Stimulated activated CD4-positive, alpha-beta T cell treated with anti-CD3 and anti-CD28 coated beads, Interleukin-4, amount 100 ng/mL, for 1 hour (primary cell): ENCODE results near the gene MEOX2.

Experiments used
- DNase-seq: peaks from one replicate; pipeline ENCODE4 v3.0.0-alpha.2; 2020

MEOX2 gene

GRCh38 chr7:15686295-15686956, at the start of gene MEOX2:
Gene MEOX2 (minus strand): TSS chr7:15686683. CDS start chr7:15686402, 281 bp downstream.
- DNase-seq = no peak

- no peak for DNase-seq
Observed at GRCh38 chr7:15729746-15730145, 43.3 kb upstream of the MEOX2 start.

GRCh38 chr7:15725051-15725450, 38.6 kb upstream of the MEOX2 start:
- no peak for DNase-seq

- no peak for DNase-seq
Observed at GRCh38 chr7:15723841-15724240, 37.4 kb upstream of the MEOX2 start.

GRCh38 chr7:15720849-15721471, 34.5 kb upstream of the MEOX2 start:
- no peak for DNase-seq

DNA sequence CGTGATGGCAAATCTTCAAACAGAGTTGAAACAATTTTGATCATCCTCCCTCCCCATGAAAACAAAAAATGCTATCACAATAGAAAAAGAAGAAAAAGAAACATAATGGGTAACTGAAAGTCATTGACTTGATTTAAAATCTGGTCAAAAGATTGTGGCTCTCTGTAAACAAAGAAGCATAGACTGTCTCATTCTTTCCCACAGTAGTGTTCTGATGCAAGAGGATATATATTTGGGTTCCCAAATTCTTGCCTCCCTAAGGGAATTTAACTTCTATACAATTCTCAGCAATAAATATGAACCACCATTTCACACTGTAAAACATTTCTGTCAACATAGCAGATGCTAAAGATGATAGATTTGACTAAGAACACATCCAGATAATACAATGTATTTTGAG, 32.8 kb upstream of the MEOX2 start:
- DNase-seq = no peak

DNA sequence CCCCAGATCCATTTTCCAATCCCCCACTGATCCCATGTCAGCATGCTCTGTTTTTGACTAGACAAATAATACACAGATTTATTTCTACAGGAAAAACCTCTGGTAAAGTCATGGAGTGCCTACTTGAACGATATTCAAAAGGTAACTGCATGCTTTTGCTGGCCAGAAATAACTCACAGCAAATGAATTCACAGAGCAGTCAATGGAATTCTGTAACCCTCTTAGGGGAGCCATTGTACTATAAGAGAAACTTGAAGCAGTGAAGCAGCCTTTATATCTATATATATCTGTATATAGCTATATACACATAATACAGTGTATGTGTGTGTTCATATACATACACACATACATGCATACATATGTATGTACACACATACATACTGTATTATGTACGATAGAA, 29.0 kb upstream of the MEOX2 start:
- DNase-seq = no peak

DNA sequence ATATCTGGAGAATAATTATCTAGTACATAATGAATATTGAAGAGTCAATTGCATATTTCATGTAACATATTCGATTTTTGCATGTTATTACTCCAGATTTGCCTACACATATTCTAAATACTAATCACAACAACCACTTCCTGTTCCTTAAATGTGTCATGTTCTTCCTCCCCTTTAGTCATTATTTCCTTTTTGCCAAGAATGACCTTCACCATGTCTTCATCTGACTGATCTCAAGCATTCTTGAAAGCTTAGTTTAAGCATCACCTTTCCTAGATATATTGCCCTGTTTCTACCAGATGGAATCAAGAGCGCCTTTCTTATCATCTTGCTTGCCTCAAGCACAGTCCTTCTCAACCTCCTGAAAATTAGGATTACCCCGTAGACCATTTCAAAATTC, 23.5 kb upstream of the MEOX2 start:
- DNase-seq = no peak

GRCh38 chr7:15707570-15707969, 21.1 kb upstream of the MEOX2 start:
- no peak for DNase-seq

DNA sequence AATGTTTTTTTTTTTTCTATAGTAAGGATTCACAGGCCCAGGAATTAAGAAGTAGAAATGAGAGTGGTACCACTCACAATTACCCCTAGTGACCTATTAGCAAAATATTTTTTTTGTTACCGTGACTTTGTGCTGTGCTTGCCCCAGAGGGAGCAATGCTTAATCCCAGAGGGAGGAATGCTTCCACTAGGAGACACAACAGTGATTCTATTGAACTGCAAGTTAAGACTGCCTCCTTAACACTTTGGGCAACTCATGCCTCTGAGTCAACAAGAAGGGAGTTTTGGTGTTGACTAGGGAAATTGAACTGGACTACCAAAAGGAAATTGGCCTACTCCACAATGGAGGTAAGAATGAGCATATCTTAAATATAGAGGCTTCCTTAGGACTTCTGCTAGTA, 17.2 kb upstream of the MEOX2 start:
- DNase-seq = no peak

- no peak for DNase-seq
Observed at GRCh38 chr7:15692501-15693020, 6.1 kb upstream of the MEOX2 start.

DNA sequence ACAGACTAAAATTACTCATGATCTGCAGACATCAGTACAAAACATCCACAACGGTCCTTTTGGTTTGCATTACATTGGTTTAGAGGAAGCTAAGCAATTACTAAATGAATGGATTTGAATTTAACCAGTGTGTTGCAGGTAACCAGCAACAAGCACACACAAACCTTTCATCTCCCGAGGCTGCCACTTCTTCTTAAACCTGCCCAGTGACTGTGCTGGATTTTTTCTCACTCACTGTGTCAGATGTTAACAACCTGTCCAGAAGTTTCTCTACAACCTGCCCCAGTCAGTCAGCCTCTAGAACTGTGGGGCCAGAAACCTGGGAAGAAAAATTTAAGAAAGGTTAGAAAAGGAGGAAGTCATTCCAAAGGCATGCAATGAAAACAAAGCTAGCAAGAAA, 2.4 kb upstream of the MEOX2 start:
- no peak for DNase-seq

- no peak for DNase-seq
Observed at GRCh38 chr7:15688279-15688626, 1.8 kb upstream of the MEOX2 start.

GRCh38 chr7:15687546-15688278, 1.2 kb upstream of the MEOX2 start:
- DNase-seq = no peak

DNA sequence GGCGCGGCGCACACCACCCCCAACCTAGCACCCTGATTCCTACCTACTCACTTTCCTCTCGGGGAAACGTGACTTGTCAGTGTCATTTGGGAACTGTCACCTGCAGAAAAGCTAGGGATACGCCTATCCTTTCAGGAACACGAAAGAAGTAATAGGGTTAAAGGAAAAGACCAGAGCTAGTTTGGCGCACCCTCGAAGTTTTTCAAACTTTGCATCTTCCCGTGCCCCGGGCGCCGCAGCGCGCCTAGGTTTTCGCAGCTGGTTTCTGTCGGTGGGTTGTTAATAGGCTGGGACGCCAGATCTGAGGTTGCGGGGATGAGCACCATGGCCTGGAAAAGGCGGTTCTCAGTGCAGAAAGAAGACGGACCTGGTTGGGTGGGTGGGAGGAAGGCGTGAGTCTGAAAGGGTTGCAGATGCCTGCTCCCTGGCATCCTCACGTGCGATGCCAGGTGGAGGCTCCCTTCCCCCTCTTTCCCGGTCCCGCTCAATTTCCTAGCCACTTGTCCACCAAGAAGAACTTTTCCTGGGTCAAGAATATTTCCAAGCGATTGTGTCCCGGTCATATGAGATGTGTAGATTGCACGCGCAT, 568 bp upstream of the MEOX2 start:
- no peak for DNase-seq

DNA sequence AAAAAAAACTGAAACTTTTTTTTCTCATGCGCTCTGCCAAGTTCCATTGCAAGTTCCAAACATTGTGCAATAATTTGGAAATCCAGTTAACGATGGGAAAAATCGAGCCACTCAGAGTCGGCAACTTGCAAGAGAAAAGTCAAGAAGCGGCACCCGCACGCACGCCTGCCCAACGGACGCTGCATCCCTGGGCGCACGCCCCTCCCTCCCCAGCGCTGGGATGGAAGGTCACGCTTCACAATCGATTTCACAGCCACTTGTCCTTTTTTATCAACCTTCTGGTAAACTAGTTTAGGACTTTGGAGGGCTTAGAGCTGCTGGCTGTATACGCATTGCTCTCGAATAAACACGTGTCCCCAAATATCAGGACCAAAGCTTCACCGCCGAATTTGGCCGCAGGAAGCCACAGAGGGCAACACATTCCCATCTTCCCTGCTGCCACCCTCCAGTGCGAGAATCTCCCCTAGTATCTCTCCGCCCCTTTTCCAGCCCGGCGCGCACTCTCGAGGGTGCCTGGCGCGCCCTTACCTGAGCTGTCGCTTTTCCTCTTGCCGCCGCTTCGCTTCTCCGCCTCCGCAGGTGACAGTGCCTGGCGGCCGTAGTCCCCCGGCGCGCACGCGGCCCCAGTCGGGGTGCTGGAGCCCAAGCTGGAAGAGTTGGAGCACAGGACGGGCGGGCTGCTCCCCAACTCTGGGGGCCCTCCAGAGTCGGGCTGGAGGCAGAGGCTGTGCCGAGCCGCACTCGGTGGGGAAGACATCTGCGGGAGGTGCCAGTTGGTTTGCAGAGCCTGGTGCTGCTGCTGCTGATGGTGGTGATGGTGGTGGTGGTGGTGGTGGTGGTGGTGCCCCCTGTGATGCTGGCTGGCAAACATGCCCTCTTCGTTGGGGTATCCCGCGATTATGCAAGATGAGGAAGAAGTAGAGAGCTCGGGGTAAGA, 857 bp downstream of the MEOX2 start:
- no peak for DNase-seq

- no peak for DNase-seq
Observed at GRCh38 chr7:15684871-15685270, 1.6 kb downstream of the MEOX2 start.

- no peak for DNase-seq
Observed at GRCh38 chr7:15684111-15684800, 2.2 kb downstream of the MEOX2 start.

GRCh38 chr7:15682751-15683245, 3.7 kb downstream of the MEOX2 start:
- no peak for DNase-seq

DNA sequence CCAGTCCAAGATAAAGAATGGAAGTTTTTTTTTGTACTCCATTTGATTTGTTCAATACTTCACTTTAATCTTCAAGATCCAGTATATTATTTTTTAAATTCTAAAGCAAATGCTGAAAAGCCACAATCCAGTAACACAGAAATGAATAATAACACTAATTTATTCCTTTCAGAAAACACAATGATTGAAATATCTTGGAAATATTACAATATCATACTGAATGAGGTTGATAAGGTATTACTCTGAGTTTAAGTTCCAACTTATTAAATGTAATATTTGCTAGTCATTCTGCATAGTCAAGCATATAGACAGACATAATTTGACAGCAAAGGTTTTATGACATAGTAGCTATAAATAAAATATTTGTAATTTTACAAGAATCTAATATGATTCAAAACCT, 4.4 kb downstream of the MEOX2 start:
- no peak for DNase-seq

- DNase-seq = no peak
Observed at GRCh38 chr7:15681631-15682030, 4.9 kb downstream of the MEOX2 start.

- DNase-seq = no peak
Observed at GRCh38 chr7:15681186-15681585, 5.3 kb downstream of the MEOX2 start.
